Hypothalamus (tissue), 51 donors: ENCODE data around the gene ATP5MC3.
"Not testable (repeated sequence)": the region's sequence is repeated elsewhere in the genome, so short reads cannot be mapped to it uniquely, and the experiment has no call there.

Source experiments
- DNase-seq, 51 donors: peaks; one replicate each; lab custom pipeline; 2025; lab: John Stamatoyannopoulos, UW

The ATP5MC3 gene

GRCh38 chr2:175181104-175181876, at the start of gene ATP5MC3:
Gene ATP5MC3, minus strand, starts transcription at chr2:175181710. Its CDS starts 317 bp downstream, at chr2:175181393.
- DNase-seq: peak; percentile 62 to 94 (median 85)

GRCh38 chr2:175228601-175229000, 47.1 kb upstream of the ATP5MC3 start:
- DNase-seq: not testable (repeated sequence)

- DNase-seq: no peak
Measured at GRCh38 chr2:175228179-175228578, 46.7 kb upstream of the ATP5MC3 start.

- DNase-seq: no peak
Measured at GRCh38 chr2:175227393-175227792, 45.9 kb upstream of the ATP5MC3 start.

GRCh38 chr2:175220075-175220474, 38.6 kb upstream of the ATP5MC3 start:
- no peak for DNase-seq

- no peak for DNase-seq
Measured at GRCh38 chr2:175218551-175218950, 37.0 kb upstream of the ATP5MC3 start.

GRCh38 chr2:175207741-175208438, 26.4 kb upstream of the ATP5MC3 start:
- DNase-seq: peak in 1 of 51 donors; percentile 2

- DNase-seq: no peak
Measured at GRCh38 chr2:175206866-175207265, 25.4 kb upstream of the ATP5MC3 start.

- DNase-seq: no peak
Measured at GRCh38 chr2:175205523-175205922, 24.0 kb upstream of the ATP5MC3 start.

- DNase-seq: peak in 26 of 51 donors; percentile 1 to 53 (median 14)
Measured at GRCh38 chr2:175203621-175204496, 22.3 kb upstream of the ATP5MC3 start.

GRCh38 chr2:175195012-175195411, 13.5 kb upstream of the ATP5MC3 start:
- no peak for DNase-seq

- DNase-seq: no peak
Measured at GRCh38 chr2:175188761-175189160, 7.3 kb upstream of the ATP5MC3 start.

GRCh38 chr2:175187378-175187777, 5.9 kb upstream of the ATP5MC3 start:
- DNase-seq: no peak

- no peak for DNase-seq
Measured at GRCh38 chr2:175183674-175184073, 2.2 kb upstream of the ATP5MC3 start.

GRCh38 chr2:175181877-175182308, 383 bp upstream of the ATP5MC3 start:
- no peak for DNase-seq

GRCh38 chr2:175180701-175181103, 808 bp downstream of the ATP5MC3 start:
- DNase-seq: peak in 21 of 51 donors; percentile 4 to 57 (median 16)

- no peak for DNase-seq
Measured at GRCh38 chr2:175176624-175177023, 4.9 kb downstream of the ATP5MC3 start.

- DNase-seq: no peak
Measured at GRCh38 chr2:175175896-175176295, 5.6 kb downstream of the ATP5MC3 start.

- DNase-seq: no peak
Measured at GRCh38 chr2:175175320-175175719, 6.2 kb downstream of the ATP5MC3 start.

- no peak for DNase-seq
Measured at GRCh38 chr2:175170659-175171304, 10.7 kb downstream of the ATP5MC3 start.
